NCI-H524 (cell line): Measurements from ENCODE around the gene CEP95.
"Not testable (repeated sequence)": the region's sequence is repeated elsewhere in the genome, so short reads cannot be mapped to it uniquely, and the experiment has no call there.

Experiments used
- DNase-seq, 2 experiments: peaks; one replicate each; lab custom pipeline; 2025; lab: John Stamatoyannopoulos, UW

The CEP95 gene, protein sequence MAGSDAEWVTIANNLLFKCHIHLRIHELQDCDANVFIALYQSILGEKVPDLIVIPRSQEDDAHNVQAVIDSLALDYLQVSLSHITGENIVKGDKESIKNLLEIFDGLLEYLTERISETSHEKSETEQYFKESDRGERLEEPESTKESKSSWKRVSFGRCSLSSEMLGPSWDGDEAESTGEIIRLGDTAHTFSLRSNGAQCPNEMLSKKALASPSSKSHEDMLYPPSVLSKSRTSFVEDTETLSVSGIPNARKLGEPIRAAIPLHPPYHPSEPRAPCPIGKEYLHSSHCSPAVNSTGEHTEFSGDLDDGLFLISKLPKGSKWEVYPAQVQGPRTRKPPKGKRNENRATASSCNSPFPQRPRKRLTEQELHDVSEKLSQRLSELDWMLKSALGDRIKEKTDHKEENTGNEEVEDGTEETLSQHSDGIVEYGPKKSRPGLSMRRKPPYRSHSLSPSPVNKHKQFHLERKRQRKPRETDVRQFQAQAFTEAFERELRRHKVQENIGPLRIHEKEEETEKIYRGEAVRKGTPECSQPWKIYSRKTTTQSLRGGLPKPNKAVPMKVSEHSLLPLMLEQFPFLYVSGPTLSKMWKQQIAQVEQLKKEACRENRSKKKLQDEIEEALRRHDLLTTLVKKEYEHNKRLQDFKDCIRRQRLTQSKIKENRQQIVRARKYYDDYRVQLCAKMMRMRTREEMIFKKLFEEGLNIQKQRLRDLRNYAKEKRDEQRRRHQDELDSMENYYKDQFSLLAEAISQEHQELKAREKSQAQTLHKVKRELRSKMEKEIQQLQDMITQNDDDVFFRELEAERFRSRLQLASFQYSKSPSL

GRCh38 chr17:64506576-64507412, at the start of gene CEP95:
Gene CEP95, plus strand, starts transcription at chr17:64506977. Its CDS starts 121 bp downstream, at chr17:64507098.
- peak; percentile 100 for DNase-seq

- no peak for DNase-seq
Observed at GRCh38 chr17:64457156-64457555, 49.6 kb upstream of the CEP95 start.

- DNase-seq: no peak
Observed at GRCh38 chr17:64458756-64459155, 48.0 kb upstream of the CEP95 start.

- DNase-seq: no peak
Observed at GRCh38 chr17:64459284-64459747, 47.5 kb upstream of the CEP95 start.

DNA sequence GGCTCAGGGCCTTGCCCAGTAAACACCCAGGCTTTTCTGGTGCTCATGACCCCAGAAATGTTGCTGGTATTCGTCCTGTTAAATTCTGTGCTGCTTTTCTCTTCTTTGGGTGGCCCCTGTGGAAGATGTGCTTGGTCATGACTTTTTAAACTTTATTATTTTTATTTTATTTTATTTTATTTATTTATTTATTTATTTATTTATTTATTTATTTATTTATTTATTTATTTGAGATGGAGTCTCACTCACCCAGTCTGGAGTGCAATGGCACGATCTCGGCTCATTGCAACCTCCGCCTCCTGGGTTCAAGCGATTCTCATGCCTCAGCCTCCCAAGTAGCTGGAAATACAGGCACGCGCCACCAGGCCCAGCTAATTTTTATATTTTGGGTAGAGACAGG, 47.0 kb upstream of the CEP95 start:
- not testable (repeated sequence) for DNase-seq

- no peak for DNase-seq
Observed at GRCh38 chr17:64460955-64461354, 45.8 kb upstream of the CEP95 start.

- no peak for DNase-seq
Observed at GRCh38 chr17:64461788-64462187, 45.0 kb upstream of the CEP95 start.

DNA sequence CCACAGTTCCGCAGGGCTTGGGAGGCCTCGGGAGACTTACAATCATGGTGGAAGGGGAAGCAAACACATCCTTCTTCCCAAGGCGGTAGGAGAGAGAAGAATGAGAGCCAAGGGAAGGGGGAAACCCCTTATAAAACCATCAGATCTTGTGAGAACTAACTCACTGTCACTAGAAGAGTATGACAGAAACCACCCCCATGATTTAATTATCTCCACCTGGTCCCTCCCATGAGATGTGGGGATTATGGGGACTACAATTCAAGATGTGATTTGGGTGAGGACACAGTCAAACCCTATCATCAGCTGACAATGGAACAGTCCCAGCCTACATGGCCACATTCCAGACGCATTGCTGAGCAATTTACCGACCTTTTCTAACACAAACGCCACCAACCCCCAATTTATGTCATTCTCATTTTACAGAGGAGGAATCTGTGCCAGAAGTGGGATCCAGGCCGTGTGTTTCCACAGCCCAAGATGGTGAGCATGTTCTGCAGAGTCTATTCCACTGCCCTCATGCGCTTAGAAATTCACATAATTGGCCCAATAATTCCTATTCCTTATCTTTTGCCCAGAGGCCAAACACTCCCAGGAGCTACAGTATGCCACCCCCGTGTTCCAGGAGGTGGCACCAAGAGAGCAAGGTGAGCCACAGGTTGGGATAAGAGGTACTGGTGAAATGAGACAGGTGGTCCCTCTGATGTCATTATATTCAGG, 40.6 kb upstream of the CEP95 start:
- DNase-seq: no peak

DNA sequence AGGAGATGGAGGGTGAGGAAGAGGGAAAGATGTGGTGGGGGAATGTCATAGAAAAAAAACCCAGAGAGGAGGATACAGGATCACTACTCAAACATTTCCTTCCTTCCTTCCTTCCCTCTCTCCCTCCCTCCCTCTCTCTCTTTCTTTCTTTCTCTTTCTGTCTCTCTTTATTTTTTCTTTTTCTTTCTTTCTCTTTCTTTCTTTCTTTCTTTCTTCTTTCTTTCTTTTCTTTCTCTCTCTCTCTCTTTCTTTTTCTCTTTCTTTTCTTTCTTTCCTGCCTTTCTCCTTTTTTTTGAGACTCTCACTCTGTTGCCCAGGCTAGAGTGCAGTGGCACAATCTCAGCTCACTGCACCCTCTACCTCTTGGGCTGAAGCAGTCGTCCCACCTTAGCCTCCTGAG, 39.9 kb upstream of the CEP95 start:
- not testable (repeated sequence) for DNase-seq

DNA sequence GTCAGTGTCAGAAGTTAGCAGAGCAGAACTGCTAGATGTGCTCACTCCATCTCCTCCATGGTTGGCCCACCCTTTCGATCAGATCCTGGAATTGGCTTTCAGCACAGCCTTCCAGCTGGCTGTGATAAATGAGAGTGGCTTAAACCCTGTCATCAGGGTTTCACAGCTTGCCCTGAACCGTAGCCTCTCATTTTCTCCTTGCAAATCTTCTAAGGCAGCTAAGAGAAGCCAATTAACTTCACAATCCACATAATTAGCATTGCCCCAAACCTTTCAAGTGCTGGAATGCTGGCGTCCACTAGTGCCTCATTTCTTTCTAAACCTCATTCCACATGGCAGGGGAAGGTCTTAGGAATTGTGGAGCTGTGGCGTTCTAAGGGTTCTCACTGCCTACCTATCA, 36.2 kb upstream of the CEP95 start:
- DNase-seq: no peak

DNA sequence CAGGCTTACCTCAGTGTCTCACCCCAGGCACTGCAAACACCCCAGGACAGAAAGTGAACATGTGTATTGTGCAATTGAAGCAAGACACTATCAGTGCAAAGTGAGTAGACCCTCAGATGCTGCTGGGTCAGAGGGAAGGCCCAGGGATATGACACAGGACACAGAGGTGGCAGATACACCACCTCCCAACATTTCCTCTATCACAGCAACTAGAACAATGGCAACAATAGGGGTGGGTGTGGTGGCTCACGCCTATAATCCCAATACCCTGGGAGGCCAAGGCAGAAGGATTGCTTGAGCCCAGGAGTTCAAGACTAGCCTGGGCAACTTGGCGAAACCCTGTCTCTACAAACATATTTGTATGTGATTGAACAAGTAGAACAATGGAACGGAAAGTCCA, 35.3 kb upstream of the CEP95 start:
- no peak for DNase-seq

- no peak for DNase-seq
Observed at GRCh38 chr17:64472564-64472963, 34.2 kb upstream of the CEP95 start.

GRCh38 chr17:64477849-64478248, 28.9 kb upstream of the CEP95 start:
- no peak for DNase-seq

- no peak for DNase-seq
Observed at GRCh38 chr17:64480951-64481350, 25.8 kb upstream of the CEP95 start.

DNA sequence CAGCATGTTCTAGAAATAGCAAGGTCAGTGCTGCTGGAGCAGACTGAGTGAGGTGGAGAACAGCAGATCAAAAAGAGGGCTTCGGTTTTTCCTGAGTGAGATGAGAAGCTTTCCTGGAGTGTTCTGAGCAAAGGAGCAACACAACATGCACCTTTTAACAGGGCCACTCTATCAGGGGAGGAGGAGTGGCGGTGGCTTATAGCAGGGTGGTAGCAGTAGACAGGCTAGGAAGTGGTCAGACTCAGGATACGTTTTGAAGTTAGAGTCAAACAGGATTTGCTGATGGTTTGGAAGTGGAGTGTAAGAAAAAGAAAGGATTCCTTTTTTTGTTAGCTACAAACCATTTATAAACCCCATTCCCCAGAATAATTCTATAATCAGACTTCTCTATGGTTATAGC, 22.4 kb upstream of the CEP95 start:
- no peak for DNase-seq

DNA sequence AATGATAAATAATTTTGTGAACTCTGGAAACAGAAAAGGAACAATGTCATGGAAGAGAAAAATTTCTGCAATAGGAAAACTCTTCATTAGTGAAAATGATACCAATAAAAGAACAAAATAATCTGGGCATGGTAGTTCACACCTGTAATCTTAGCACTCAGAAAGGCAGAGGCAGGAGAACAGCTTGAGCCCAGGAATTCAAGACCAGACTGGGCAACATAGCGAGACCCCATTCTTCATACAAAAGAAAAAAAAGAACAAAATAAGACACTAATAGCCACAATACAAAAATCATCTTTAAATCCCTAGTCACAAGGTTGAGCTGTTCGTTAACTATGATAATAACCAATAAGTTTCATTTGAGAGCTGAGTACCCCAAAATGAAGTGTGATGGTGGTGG, 18.5 kb upstream of the CEP95 start:
- no peak for DNase-seq

- DNase-seq: peak in 1 of 2 experiments; percentile 9
Observed at GRCh38 chr17:64491034-64491860, 15.5 kb upstream of the CEP95 start.

- DNase-seq: no peak
Observed at GRCh38 chr17:64491994-64492393, 14.8 kb upstream of the CEP95 start.

DNA sequence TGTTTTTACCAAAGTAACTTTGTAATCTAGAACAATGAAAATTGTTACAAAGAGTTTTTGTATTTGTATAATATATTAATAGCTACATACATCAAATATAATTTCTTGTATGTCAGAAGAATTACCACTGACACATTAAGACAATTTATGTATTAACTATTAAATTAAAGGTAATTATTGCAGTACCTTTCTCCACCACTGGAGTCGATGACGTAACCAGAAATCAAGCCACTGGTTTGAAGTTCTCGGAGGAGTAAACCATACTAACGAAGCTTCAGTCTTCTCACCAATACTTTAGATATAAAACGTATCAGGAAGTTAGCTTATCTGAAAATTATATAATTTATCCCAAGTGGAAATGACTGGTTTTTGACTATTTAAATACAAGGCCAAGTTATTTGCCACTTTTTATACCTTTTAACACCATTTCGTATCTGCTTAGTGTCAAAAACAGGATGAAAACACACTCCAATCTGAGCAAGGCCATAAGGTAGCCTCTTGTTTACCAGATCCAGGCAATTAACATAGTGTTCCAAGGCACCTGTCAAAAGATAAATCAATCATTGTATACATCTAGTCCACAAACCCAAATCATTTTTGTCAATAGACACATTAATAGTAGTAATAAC, 14.2 kb upstream of the CEP95 start:
- peak in 1 of 2 experiments; percentile 35 for DNase-seq

GRCh38 chr17:64494121-64494520, 12.7 kb upstream of the CEP95 start:
- no peak for DNase-seq
